ENCODE data around the gene STRN3.
"Not testable (repeated sequence)": the region's sequence is repeated elsewhere in the genome, so short reads cannot be mapped to it uniquely, and the experiment has no call there.

STRN3 gene

DNA sequence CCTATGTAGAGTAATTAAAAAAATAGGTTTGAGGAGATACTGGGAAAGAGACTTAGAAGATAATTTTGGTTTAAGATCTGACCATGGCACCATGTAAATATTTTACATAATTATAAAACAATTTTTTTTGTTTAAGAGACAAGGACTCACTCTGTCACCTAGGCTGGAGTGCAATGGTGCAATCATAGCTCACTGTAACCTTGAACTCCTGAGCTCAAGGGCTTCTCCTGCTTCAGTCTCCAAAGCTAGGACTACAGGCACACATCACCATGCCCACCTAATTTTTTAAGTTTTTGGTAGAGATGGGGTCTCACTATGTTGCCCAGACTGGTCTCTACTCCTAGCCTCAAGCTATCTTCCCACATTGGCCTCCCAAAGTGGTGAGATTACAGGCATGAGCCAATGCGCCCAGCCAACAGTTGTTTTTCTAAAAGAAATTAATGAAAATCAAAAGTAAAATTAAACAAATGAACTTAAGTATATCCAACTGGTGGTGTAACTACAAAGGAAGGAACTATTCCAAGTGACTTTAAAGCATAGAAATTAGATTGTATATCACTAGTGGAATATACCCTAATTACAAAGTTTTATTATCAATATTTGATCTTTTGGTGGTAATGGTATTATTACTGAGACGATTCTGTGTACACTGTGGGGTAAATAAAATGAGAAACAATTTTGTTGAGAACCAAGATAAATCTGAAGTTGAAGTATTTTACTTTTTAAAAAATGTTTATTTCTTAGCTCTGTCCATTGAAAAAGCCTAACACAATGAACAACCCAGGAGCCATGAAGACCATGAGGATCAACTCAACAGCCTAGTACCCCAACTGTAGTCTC is 122.7 kb downstream of the STRN3 start:
- DNase-seq: no peak

DNA sequence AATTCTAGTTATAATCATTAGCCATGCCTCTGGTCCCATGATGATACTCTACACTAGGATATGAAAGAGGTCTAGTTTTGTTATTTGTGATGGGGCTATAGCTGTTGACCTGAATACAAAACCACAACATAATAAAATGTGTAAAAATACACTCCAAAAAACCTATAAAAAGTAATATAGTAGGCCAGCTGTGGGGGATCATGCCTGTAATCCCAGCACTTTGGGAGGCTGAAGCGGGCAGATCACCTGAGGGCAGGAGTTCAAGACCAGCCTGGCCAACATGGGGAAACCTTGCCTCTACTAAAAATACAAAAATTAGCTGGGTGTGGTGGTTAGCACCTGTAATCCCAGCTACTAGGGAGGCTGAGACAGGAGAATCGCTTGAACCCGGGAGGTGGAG is 129.1 kb downstream of the STRN3 start:
- not testable (repeated sequence) for DNase-seq

DNA sequence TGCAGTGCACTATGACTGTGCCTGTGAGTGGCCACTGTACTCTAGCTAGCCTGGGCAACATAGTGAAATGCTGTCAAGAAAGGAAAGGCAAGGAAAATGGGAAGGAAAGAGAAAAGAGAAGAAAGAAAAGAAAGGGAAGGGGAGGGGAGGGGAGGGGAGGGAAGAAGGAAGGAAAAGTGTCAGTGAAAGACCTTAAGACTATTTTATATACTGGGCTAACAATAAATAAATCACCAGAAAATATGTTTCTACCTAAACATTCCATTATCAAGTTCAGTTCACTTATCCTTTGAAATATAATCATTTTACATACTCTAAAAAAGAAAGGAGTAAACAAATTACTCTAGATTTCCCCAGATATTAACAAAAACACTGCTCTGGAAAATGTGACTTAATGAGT is 129.7 kb downstream of the STRN3 start:
- no peak for DNase-seq

- DNase-seq: no peak
These were observed 131.2 kb downstream of the STRN3 start for GRCh38 chr14:30894923-30895515.

DNA sequence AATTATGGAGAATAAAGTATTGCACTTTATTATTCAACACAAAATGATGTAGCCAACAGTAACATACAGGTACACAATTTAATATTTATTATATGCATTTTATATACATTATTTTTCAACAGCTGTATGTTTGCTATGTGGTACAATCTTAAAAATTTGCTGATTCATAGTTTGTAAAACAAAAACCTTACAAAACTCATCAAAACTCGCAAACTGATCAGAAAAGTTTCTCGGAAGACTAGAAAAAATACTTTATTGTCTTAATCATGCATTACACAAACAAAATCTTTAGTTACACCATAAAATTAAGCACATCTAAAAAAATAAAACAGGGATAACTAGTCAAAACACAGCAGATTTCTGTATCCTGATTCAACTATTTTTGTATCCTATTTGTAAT is 132.4 kb downstream of the STRN3 start:
- DNase-seq: no peak

- no peak for DNase-seq
These were observed 137.0 kb downstream of the STRN3 start for GRCh38 chr14:30889244-30889594.

DNA sequence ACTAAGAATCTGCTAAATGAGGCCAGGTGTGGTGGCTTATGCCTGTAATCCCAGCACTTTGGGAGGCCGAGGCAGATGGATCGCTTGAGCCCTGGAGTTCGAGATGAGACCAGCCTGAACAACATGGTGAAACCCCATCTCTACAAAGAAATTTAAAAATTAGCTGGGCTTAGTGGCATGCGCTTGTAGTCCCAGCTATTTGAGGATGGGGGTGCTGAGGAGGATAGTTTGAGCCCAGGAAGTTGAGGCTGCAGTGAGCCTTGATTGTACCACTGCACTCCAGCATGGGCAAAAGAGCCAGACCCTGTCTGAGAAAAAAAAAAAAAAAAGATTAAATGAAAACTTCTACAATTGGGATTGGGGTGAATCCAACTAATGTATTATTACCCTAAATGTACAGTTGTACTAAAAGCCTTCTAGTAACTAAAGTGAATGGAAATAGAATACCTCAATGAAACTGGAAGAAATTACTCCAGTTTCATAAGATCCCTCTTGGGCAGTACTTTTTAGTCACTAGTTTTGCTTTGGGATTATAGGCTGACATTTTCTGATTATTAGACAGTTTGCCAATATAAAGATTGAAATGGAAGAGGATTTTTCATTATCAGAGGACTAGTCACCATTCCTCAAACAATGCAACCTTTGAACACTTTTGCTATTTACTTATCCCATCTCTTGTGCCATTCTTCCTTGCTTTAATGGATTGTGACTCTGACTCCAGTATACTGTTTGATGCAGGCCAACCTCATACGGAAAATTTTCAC is 137.5 kb downstream of the STRN3 start:
- peak; percentile 44 to 71 for DNase-seq

- no peak for DNase-seq
These were observed 140.1 kb downstream of the STRN3 start for GRCh38 chr14:30885840-30886740.

DNA sequence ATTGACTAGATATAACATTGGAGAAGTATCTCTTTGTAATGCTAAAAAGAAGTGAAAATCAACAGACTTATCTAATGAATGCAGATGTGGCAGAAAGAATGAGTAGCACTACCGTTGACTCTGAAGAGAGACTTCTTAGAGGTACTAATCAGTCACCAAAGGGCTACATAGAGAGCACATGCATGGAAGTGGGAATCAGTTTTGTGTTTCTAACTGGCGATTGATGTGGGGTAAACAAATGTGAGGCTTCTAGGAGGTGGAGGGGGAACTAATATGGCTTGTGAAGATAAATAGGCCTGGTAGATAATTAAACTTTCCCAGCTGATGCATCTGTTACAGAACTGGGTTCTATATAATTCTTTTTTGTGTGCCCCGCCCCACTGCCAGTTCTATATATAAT is 141.3 kb downstream of the STRN3 start:
- DNase-seq: no peak

DNA sequence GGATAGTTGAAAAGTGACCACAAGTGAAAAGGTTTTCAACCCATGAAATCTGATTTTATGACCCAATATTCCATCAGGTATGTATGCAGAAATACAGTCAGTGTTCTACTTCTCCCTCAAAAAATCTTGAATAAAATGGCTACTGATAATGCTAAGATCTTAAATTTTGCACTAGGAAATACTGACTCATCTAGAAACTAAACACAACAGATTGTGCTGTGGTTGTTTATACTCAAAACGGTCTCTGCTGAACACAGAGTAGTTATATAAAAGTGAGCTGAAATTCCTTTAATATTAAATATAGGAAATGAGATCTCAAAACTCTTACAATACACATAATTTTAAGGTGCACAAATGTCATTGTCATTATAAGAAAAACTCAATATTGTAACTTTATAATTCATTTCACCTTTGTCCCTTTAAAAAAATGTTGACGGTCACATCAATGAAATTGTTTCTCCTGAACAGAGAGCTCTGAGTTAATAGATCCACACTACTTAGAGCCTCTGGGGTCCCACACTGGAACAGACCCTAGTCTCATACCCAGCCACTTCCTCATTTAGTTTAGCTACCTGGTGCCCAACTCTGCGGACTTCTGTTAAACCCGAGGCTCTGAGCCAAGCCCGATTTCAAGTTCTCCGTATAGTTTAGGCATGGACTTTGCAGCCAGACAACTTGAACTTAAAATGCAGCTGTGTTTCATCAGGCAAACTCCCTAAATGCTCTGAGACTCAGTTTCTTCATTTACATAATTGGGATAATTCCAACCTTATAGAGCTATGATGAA is 142.5 kb downstream of the STRN3 start:
- DNase-seq: no peak

GRCh38 chr14:30882431-30882830 is 143.7 kb downstream of the STRN3 start:
- no peak for DNase-seq

GRCh38 chr14:30876692-30877091 is 149.5 kb downstream of the STRN3 start:
- no peak for DNase-seq

- no peak for DNase-seq
These were observed 150.5 kb downstream of the STRN3 start for GRCh38 chr14:30875788-30876053.

DNA sequence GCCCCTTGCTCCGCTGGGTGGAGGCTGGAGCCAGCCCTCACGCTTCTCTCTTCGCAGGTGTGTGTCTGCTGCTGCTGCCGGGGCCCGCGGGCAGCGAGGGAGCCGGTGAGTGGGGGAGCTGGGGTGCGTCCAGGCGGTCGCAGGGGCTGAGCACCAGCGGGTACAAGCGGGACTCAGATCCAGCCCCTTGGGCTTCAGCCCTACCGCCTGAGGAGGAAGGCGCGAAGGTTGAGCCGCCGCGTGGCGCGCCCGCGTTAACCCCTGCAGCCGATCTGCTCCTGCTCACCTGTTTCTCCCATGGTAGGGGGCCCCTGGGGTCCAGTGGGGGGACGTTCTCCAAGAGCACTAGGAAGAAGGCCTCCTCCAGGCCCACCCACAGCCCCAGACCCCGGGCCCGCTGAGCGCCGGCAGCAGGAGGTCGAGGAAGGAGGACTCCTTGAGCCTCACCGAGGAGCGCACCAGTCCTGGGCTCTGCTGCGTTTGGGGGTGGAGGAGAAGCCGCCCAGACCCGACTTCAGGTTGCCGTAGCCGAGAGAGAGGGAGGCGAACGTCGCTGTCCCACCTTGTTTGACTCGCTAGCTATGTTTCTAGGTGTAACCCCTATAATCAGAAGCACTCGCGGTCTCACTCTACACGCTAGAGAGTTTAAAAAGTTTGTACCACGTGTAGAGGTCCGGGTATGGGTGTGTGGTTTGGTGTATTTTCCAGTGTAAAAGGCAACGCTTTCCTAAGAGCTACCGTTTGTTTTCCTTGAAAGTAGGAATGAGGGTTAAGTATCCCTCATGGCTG is 151.0 kb downstream of the STRN3 start:
- peak; percentile 29 to 43 for DNase-seq

DNA sequence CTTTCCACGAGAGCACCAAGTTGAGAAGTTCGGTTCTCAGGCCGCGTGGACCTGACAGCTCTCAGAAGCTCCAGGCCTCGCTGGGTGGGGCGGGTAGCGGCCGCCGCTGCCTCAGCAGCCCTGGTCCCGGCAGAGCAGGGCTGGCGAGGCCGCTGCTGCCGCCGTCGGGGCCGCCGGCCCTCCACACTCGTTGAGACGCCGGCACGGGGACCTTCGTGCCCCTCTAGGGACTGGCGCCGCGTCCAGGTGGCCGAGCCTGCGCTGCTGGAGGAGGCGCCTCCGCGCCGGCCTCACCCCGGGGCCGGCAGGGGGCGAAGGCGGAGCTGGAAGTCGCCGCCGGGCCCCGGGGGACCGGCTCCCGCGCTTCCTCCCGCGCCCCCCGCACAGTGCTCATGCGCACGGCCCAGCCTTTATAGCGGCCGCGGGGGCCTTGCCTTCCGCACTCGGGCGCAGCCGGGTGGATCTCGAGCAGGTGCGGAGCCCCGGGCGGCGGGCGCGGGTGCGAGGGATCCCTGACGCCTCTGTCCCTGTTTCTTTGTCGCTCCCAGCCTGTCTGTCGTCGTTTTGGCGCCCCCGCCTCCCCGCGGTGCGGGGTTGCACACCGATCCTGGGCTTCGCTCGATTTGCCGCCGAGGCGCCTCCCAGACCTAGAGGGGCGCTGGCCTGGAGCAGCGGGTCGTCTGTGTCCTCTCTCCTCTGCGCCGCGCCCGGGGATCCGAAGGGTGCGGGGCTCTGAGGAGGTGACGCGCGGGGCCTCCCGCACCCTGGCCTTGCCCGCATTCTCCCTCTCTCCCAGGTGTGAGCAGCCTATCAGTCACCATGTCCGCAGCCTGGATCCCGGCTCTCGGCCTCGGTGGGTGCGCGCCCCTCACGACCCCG is 151.8 kb downstream of the STRN3 start, which contains the start of gene COCH:
Gene COCH, plus strand, starts transcription at position 440 of the 879 bp plus-strand sequence. Its CDS starts 380 bp downstream, at position 820.
- peak; percentile 70 to 81 for DNase-seq

- no peak for DNase-seq
These were observed 152.7 kb downstream of the STRN3 start for GRCh38 chr14:30873308-30874119.

GRCh38 chr14:30872602-30873001 is 153.6 kb downstream of the STRN3 start:
- DNase-seq: no peak

DNA sequence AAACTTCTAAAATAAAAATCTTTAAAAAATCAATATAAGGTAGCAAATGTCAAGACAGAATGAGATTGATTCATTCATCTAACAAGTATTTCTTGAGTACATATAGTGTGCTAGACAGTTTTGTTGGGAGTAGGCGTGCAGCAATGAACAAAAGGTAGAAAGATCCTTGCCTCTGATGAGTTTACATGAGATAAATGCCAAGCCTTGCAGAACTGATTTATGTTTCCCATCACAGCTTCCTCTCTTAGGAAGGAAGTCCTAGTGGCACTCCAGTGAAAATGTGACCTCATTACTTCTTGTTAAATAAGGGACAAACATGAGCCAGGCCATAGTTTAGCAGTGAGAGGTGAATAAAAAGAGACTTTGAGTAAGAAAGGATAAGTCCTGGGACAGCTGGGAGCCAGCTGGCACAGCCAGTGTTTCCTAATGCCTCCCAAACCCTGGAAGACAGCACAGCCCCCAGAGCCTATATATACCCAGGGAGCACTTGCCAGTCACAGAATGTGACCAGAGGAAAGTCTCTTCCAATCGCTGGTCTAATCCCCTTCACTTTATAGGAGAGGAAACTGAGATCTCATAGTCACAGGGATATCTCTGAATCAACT is 156.5 kb downstream of the STRN3 start:
- DNase-seq: peak; percentile 28 to 84

DNA sequence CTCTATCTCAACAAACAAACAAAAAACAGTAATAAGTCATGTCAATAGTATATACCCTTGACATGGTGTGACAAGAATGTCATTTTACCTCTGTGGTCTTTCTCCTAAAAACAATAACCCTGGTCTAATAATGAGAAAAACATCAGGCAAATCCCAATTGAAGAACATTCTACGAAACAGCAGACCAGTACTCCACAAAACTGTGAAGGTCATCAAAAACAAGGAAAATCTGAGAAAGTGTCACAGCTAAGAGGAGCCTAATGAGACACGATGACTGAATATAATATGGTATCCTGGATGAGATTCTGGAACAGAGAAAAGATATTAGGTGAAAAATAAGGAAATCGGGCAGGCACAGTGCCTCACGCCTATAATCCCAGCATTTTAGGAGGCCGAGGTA is 157.4 kb downstream of the STRN3 start:
- DNase-seq: no peak

All from NCI-H524 (cell line).